Measurements from ENCODE around the gene LGALSL. TPM values are rescaled to one million over a fixed set of nuclear protein-coding genes. Genes with fewer than 3 reads are reported as not detected.

Gene LGALSL
- total RNA-seq, 1 donor from 2014 or later, result 30.2 TPM

- Mint-ChIP-seq H3K9me3 (ENCODE audit: unreplicated experiment) (no peaks in the 10 kb centered on the region), H3K4me1 (ENCODE audit: unreplicated experiment) (peaks cover 15% of the 10 kb centered on the region), H3K27ac (ENCODE audit: unreplicated experiment) (no peak overlapping the region), H3K27me3 (ENCODE audit: unreplicated experiment) (peaks cover 3% of the 10 kb centered on the region), H3K4me3 (ENCODE audit: unreplicated experiment) (no peak overlapping the region), H3K36me3 (ENCODE audit: low read depth, unreplicated experiment) (no peaks in the 10 kb centered on the region)
- no peak for DNase-seq (ENCODE audit: low spot score)
- no peak for TF ChIP-seq CTCF (IDR thresholded peaks at IDR 0.05; ENCODE audit: unreplicated experiment)
These were observed 23.1 kb downstream of the LGALSL start for GRCh38 chr2:64477037-64477436.

DNA sequence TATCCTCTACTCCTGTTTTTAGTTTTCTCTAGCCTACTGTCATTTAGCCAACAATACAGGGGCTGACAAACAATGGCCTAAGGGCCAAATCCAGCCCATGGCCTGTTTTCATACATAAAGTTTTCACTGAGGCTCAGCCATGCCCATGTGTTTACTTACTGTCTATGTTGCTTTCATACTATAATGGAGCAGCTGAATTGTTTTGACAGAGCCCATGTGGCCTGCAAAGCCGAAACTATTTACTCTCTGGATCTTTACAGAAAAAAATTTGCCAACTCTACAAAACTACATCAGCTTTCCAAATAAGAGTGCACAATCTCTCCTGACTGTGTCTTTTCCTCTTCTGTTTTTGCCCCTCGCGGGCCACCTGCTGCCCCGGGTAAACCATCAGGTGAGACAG is 24.0 kb downstream of the LGALSL start:
- no peak for DNase-seq (ENCODE audit: low spot score)

DNA sequence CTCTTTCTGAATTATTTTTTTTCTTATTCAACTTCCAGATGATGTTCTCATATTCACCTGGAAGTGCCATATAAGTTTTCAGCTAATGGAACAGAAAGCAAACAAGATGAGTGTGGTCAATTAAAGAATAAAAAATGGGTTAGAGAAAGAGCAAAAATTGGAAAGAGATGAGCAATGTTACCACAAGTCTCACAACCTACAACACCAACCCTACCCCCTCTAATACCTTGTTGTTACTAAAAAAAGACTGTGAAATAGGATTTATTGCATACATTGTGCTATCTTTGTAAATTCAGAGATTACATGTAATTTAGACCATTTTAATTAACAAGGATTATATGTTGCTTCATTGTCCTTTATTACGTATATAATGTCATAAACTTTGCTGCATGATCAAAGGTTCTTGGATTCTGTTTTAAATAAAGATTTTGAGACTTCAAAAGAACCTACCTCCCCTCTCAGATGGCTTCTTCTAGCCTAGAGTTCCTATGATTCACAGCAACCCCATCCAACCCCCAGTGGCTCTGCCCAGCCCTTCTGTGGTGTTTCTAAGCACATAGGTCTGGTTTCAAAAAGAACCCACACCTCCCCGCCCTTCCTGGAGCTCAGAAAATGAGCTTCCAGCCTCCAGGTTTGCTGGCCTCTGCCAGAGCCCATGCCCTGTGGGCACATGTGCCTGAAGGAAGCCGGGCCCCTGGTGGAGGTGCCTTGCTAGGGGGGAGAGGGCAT is 24.7 kb downstream of the LGALSL start:
- Mint-ChIP-seq H3K27me3 (ENCODE audit: unreplicated experiment) (peaks cover 3% of the 10 kb centered on the region), H3K4me1 (ENCODE audit: unreplicated experiment) (peaks cover 23% of the 10 kb centered on the region), H3K36me3 (ENCODE audit: low read depth, unreplicated experiment) (no peaks in the 10 kb centered on the region), H3K27ac (ENCODE audit: unreplicated experiment) (no peak overlapping the region), H3K4me3 (ENCODE audit: unreplicated experiment) (no peak overlapping the region), H3K9me3 (ENCODE audit: unreplicated experiment) (no peaks in the 10 kb centered on the region)
- no peak for DNase-seq (ENCODE audit: low spot score)
- no peak for TF ChIP-seq CTCF (IDR thresholded peaks at IDR 0.05; ENCODE audit: unreplicated experiment)

More for the DNA sequence above, 24.0 kb downstream of the LGALSL start:
- peaks cover 18% of the 10 kb centered on the region for H3K4me1 Mint-ChIP-seq (ENCODE audit: unreplicated experiment)
- H3K9me3 Mint-ChIP-seq (ENCODE audit: unreplicated experiment), result no peaks in the 10 kb centered on the region
- no peak for TF ChIP-seq CTCF (IDR thresholded peaks at IDR 0.05; ENCODE audit: unreplicated experiment)
- no peak overlapping the region for H3K4me3 Mint-ChIP-seq (ENCODE audit: unreplicated experiment)
- no peak overlapping the region for H3K27ac Mint-ChIP-seq (ENCODE audit: unreplicated experiment)
- H3K36me3 Mint-ChIP-seq (ENCODE audit: low read depth, unreplicated experiment), result no peaks in the 10 kb centered on the region
- H3K27me3 Mint-ChIP-seq (ENCODE audit: unreplicated experiment), result peaks cover 3% of the 10 kb centered on the region

DNA sequence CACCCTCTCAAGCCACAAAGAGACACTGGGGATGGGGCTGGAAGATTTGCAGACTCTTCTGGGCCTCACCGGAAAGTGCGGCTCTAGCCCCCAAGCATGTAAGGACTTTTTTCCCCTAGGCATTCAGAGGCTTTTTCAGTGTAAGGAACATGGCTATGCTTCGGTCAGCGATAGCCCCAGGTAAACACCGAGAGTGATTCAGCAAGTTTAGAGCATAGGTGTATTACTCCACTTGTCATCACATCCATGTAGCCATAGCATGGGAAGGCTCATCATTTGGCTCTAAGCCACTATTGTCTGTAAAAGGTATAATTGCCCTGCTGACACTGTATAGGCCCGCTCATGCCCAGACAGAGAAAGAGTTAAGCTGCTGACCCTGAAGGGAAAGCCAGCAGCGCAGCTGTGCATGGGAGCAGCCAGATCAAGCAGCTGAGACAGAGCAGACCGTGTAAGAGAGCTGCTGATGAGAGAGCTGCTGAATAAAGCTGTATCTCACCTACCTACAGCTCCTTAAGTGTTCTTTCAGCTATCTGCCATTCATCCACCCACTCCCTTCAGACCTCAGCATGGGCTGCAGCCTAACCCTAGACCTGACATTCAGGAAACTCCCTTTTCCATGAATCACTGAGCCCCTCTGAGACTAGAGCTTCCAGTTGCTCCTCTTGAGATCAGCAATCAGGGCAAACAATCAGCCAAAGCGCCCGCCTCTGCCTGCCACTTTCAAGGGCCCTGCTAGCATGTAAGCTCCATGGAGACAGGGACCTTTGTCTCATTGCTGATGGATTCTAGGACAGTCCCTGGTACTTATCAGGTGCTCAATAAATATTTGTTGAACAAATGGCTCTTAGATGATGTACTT is 25.5 kb downstream of the LGALSL start:
- no peak for DNase-seq (ENCODE audit: low spot score)
- H3K9me3 Mint-ChIP-seq (ENCODE audit: unreplicated experiment), result no peaks in the 10 kb centered on the region
- no peak overlapping the region for H3K4me3 Mint-ChIP-seq (ENCODE audit: unreplicated experiment)
- peaks cover 17% of the 10 kb centered on the region for H3K4me1 Mint-ChIP-seq (ENCODE audit: unreplicated experiment)
- peaks cover 3% of the 10 kb centered on the region for H3K27me3 Mint-ChIP-seq (ENCODE audit: unreplicated experiment)
- H3K36me3 Mint-ChIP-seq (ENCODE audit: low read depth, unreplicated experiment), result no peaks in the 10 kb centered on the region
- no peak overlapping the region for H3K27ac Mint-ChIP-seq (ENCODE audit: unreplicated experiment)
- no peak for TF ChIP-seq CTCF (IDR thresholded peaks at IDR 0.05; ENCODE audit: unreplicated experiment)

- Mint-ChIP-seq H3K27ac (ENCODE audit: unreplicated experiment) (no peak overlapping the region), H3K36me3 (ENCODE audit: low read depth, unreplicated experiment) (no peaks in the 10 kb centered on the region), H3K9me3 (ENCODE audit: unreplicated experiment) (no peaks in the 10 kb centered on the region), H3K4me1 (ENCODE audit: unreplicated experiment) (peaks cover 10% of the 10 kb centered on the region), H3K4me3 (ENCODE audit: unreplicated experiment) (no peak overlapping the region), H3K27me3 (ENCODE audit: unreplicated experiment) (peaks cover 3% of the 10 kb centered on the region)
- no peak for TF ChIP-seq CTCF (IDR thresholded peaks at IDR 0.05; ENCODE audit: unreplicated experiment)
- no peak for DNase-seq (ENCODE audit: low spot score)
These were observed 27.7 kb downstream of the LGALSL start for GRCh38 chr2:64481665-64482064.

Measured in endothelial cell (in vitro differentiated cells).